ENCODE results near the gene ATP11A. TPM values are rescaled to one million over a fixed set of nuclear protein-coding genes. Genes with fewer than 3 reads are reported as not detected.

Gene ATP11A
- total and polyA plus RNA-seq, 9 donors: 6.6 to 72.7 (median 34.9) TPM

GRCh38 chr13:112643759-112644459 is 45.9 kb upstream of the ATP11A start:
- DNase-seq: no peak
- Histone ChIP-seq H3K4me3 (no peak overlapping the region), H3K36me3 (no peaks in the 10 kb centered on the region), H3K4me1 (ENCODE audit: insufficient read depth) (no peaks in the 10 kb centered on the region), H3K27me3 (no peaks in the 10 kb centered on the region), H3K9me3 (no peaks in the 10 kb centered on the region), H3K27ac (no peak overlapping the region)
- no peak for TF ChIP-seq CTCF (IDR thresholded peaks at IDR 0.05)
- no peak for TF ChIP-seq EP300 (IDR thresholded peaks at IDR 0.05)
- no peak for TF ChIP-seq POLR2A (IDR thresholded peaks at IDR 0.05)
- intact Hi-C loops (cut with DNase I): loop anchor here in 2 of 4 donors (5.0 to 10.0 kb wide), 2 partner anchors 231 to 238 kb away; no protein-coding TSS in a partner anchor
- 83 to 91% (median 84%) methylated on average over 9 of the region's 9 CpGs for WGBS, 3 donors

- no peaks in the 10 kb centered on the region for H3K4me1 ChIP-seq (ENCODE audit: insufficient read depth)
- DNase-seq: no peak
- H3K27me3 ChIP-seq: no peaks in the 10 kb centered on the region
- H3K27ac ChIP-seq: no peak overlapping the region
- H3K36me3 ChIP-seq: no peaks in the 10 kb centered on the region
- no peak overlapping the region for H3K4me3 ChIP-seq
- TF ChIP-seq EP300 (IDR thresholded peaks at IDR 0.05) (no peak), CTCF (IDR thresholded peaks at IDR 0.05) (no peak), POLR2A (IDR thresholded peaks at IDR 0.05) (no peak)
- 82 to 89% (median 83%) methylated on average over 49 of the region's 49 CpGs for WGBS, 3 donors
- intact Hi-C loops (cut with DNase I): loop anchor here in 1 of 4 donors (10.0 kb wide), 1 partner anchor 229 kb away; no protein-coding TSS in a partner anchor
- no peaks in the 10 kb centered on the region for H3K9me3 ChIP-seq
These were observed 44.4 kb upstream of the ATP11A start for GRCh38 chr13:112645327-112645914.

- H3K27ac ChIP-seq: no peak overlapping the region
- intact Hi-C loops (cut with DNase I): loop anchor here in 2 of 4 donors (2.0 to 10.0 kb wide), 2 partner anchors 58 to 228 kb away; no protein-coding TSS in a partner anchor
- no peaks in the 10 kb centered on the region for H3K9me3 ChIP-seq
- H3K4me1 ChIP-seq (ENCODE audit: insufficient read depth): peaks cover 2% of the 10 kb centered on the region
- DNase-seq: peak in 1 of 5 donors; percentile 3
- WGBS, 3 donors: 88 to 94% (median 90%) methylated on average over 13 to 14 of the region's 14 CpGs
- no peaks in the 10 kb centered on the region for H3K36me3 ChIP-seq
- TF ChIP-seq POLR2A (IDR thresholded peaks at IDR 0.05): no peak
- TF ChIP-seq EP300 (IDR thresholded peaks at IDR 0.05): no peak
- no peak for TF ChIP-seq CTCF (IDR thresholded peaks at IDR 0.05)
- no peak overlapping the region for H3K4me3 ChIP-seq
- no peaks in the 10 kb centered on the region for H3K27me3 ChIP-seq
These were observed 42.6 kb upstream of the ATP11A start for GRCh38 chr13:112647256-112647655.

- H3K4me3 ChIP-seq: no peak overlapping the region
- no peak for TF ChIP-seq EP300 (IDR thresholded peaks at IDR 0.05)
- TF ChIP-seq POLR2A (IDR thresholded peaks at IDR 0.05): no peak
- TF ChIP-seq CTCF (IDR thresholded peaks at IDR 0.05): no peak
- no peaks in the 10 kb centered on the region for H3K36me3 ChIP-seq
- H3K4me1 ChIP-seq (ENCODE audit: insufficient read depth): peaks cover 2% of the 10 kb centered on the region
- no peaks in the 10 kb centered on the region for H3K9me3 ChIP-seq
- H3K27me3 ChIP-seq: no peaks in the 10 kb centered on the region
- no peak for DNase-seq
- intact Hi-C loops (cut with DNase I): loop anchor here in 1 of 4 donors (10.0 kb wide), 1 partner anchor 227 kb away; no protein-coding TSS in a partner anchor
- no peak overlapping the region for H3K27ac ChIP-seq
- WGBS, 3 donors: 85 to 89% (median 85%) methylated on average over 10 of the region's 10 CpGs
These were observed 41.7 kb upstream of the ATP11A start for GRCh38 chr13:112648101-112648500.
